Ammon's horn (tissue), 1 donor: ENCODE results near the gene NDUFB10.

ENCODE experiments used
- DNase-seq: peaks from one replicate; pipeline ENCODE4 v3.0.0-alpha.2; 2016; ENCODE audit warnings: low spot score

The NDUFB10 gene

GRCh38 chr16:1971796-1972489, 12.6 kb downstream of the NDUFB10 start, which contains the start of gene TBL3:
Gene TBL3 (plus strand): TSS chr16:1972053. CDS start chr16:1972165, 112 bp downstream.
- peak; percentile 95 for DNase-seq

GRCh38 chr16:1972490-1972877, 13.1 kb downstream of the NDUFB10 start:
- no peak for DNase-seq

- DNase-seq: no peak
Measured at GRCh38 chr16:1973461-1974156, 14.3 kb downstream of the NDUFB10 start.

- DNase-seq: no peak
Measured at GRCh38 chr16:1974157-1975070, 15.1 kb downstream of the NDUFB10 start.

- DNase-seq: no peak
Measured at GRCh38 chr16:1975432-1976215, 16.3 kb downstream of the NDUFB10 start.

- DNase-seq: no peak
Measured at GRCh38 chr16:1976216-1976520, 16.8 kb downstream of the NDUFB10 start.

- DNase-seq: no peak
Measured at GRCh38 chr16:1976951-1977874, 17.9 kb downstream of the NDUFB10 start.

GRCh38 chr16:1977875-1978268, 18.5 kb downstream of the NDUFB10 start:
- no peak for DNase-seq

GRCh38 chr16:1978476-1979120, 19.3 kb downstream of the NDUFB10 start:
- DNase-seq: no peak

GRCh38 chr16:1979271-1980029, 20.1 kb downstream of the NDUFB10 start:
- no peak for DNase-seq

- DNase-seq: no peak
Measured at GRCh38 chr16:1980030-1980769, 20.9 kb downstream of the NDUFB10 start.

- DNase-seq: no peak
Measured at GRCh38 chr16:1980770-1981087, 21.4 kb downstream of the NDUFB10 start.

GRCh38 chr16:1981398-1981836, 22.1 kb downstream of the NDUFB10 start, which contains the start of gene NOXO1:
Gene NOXO1 (minus strand): TSS chr16:1981469. CDS start chr16:1981179, 290 bp downstream.
- DNase-seq: no peak

- peak; percentile 65 for DNase-seq
Measured at GRCh38 chr16:1982013-1982433, 22.7 kb downstream of the NDUFB10 start.

- DNase-seq: no peak
Measured at GRCh38 chr16:1982991-1983543, 23.7 kb downstream of the NDUFB10 start.

GRCh38 chr16:1983544-1984346, 24.4 kb downstream of the NDUFB10 start, which contains the start of gene GFER:
Gene GFER (plus strand): TSS chr16:1984193. CDS start chr16:1984219, 26 bp downstream.
- DNase-seq: peak; percentile 91
